ENCODE measurements around the gene AFG3L2. TPM values are rescaled to one million over a fixed set of nuclear protein-coding genes. Genes with fewer than 3 reads are reported as not detected.
A peak's percentile ranks its signal among the peaks of the same experiment; 100 is the strongest.
"Not testable (repeated sequence)": the region's sequence is repeated elsewhere in the genome, so short reads cannot be mapped to it uniquely, and the experiment has no call there.

AFG3L2 gene
- total RNA-seq, 4 donors from 2014 or later = 53.0 to 62.8 (median 57.9) TPM

- DNase-seq (ENCODE audit: low spot score in 2 of 2) = no peak
- Histone ChIP-seq H3K4me3 (peak overlapping the region; percentile 71), H3K27ac (no peak overlapping the region), H3K36me3 (no peaks in the 10 kb centered on the region), H3K4me1 (peaks cover 16% of the 10 kb centered on the region), H3K27me3 (no peaks in the 10 kb centered on the region), H3K9me3 (no peaks in the 10 kb centered on the region)
- WGBS = 82% methylated on average over 7 of the region's 27 CpGs
- TF ChIP-seq CTCF (IDR thresholded peaks at IDR 0.05) (no peak), POLR2AphosphoS5 (IDR thresholded peaks at IDR 0.05) (no peak), EP300 (IDR thresholded peaks at IDR 0.05) (no peak), POLR2A (IDR thresholded peaks at IDR 0.05) (no peak)
Observed at GRCh38 chr18:12420821-12421421, 43.9 kb upstream of the AFG3L2 start.

- H3K4me1 ChIP-seq = peaks cover 23% of the 10 kb centered on the region
- 79% methylated on average over 4 of the region's 4 CpGs for WGBS
- H3K4me3 ChIP-seq = no peak overlapping the region
- no peaks in the 10 kb centered on the region for H3K9me3 ChIP-seq
- no peaks in the 10 kb centered on the region for H3K36me3 ChIP-seq
- DNase-seq (ENCODE audit: low spot score in 2 of 2) = no peak
- TF ChIP-seq EP300 (IDR thresholded peaks at IDR 0.05) = no peak
- TF ChIP-seq POLR2AphosphoS5 (IDR thresholded peaks at IDR 0.05) = no peak
- no peak for TF ChIP-seq POLR2A (IDR thresholded peaks at IDR 0.05)
- no peak for TF ChIP-seq CTCF (IDR thresholded peaks at IDR 0.05)
- H3K27me3 ChIP-seq = no peaks in the 10 kb centered on the region
- H3K27ac ChIP-seq = no peak overlapping the region
Observed at GRCh38 chr18:12417687-12418086, 40.7 kb upstream of the AFG3L2 start.

- H3K4me1 ChIP-seq = peaks cover 23% of the 10 kb centered on the region
- no peak overlapping the region for H3K27ac ChIP-seq
- H3K36me3 ChIP-seq = no peaks in the 10 kb centered on the region
- no peak for DNase-seq (ENCODE audit: low spot score in 2 of 2)
- H3K27me3 ChIP-seq = no peaks in the 10 kb centered on the region
- WGBS = 82% methylated on average over 5 of the region's 5 CpGs
- no peak overlapping the region for H3K4me3 ChIP-seq
- TF ChIP-seq POLR2A (IDR thresholded peaks at IDR 0.05) (no peak), CTCF (IDR thresholded peaks at IDR 0.05) (no peak)
- H3K9me3 ChIP-seq = no peaks in the 10 kb centered on the region
Observed at GRCh38 chr18:12416098-12416729, 39.2 kb upstream of the AFG3L2 start.

- no peak for DNase-seq (ENCODE audit: low spot score in 2 of 2)
- H3K9me3 ChIP-seq = no peaks in the 10 kb centered on the region
- no peak overlapping the region for H3K27ac ChIP-seq
- no peaks in the 10 kb centered on the region for H3K36me3 ChIP-seq
- TF ChIP-seq CTCF (IDR thresholded peaks at IDR 0.05) (no peak), POLR2AphosphoS5 (IDR thresholded peaks at IDR 0.05) (no peak), POLR2A (IDR thresholded peaks at IDR 0.05) (no peak), EP300 (IDR thresholded peaks at IDR 0.05) (no peak)
- no peaks in the 10 kb centered on the region for H3K27me3 ChIP-seq
- 92% methylated on average over 3 of the region's 3 CpGs for WGBS
- no peak overlapping the region for H3K4me3 ChIP-seq
- peaks cover 18% of the 10 kb centered on the region for H3K4me1 ChIP-seq
Observed at GRCh38 chr18:12411456-12411855, 34.4 kb upstream of the AFG3L2 start.

- WGBS = 91% methylated on average over 9 of the region's 9 CpGs
- not testable (repeated sequence) for H3K27me3 ChIP-seq; H3K36me3 ChIP-seq; H3K27ac ChIP-seq; DNase-seq (ENCODE audit: low spot score in 2 of 2); H3K9me3 ChIP-seq; H3K4me3 ChIP-seq
- peaks cover 20% of the 10 kb centered on the region for H3K4me1 ChIP-seq
Observed at GRCh38 chr18:12410747-12411146, 33.7 kb upstream of the AFG3L2 start.
